ENCODE measurements around the gene COL27A1. TPM values are rescaled to one million over a fixed set of nuclear protein-coding genes. Genes with fewer than 3 reads are reported as not detected.

Gene COL27A1
- total and polyA plus RNA-seq, 9 of the 15 experiments (the other 6 are each of a cell fraction or from before 2014, with no cell fraction given), result 0.07 TPM; not detected in 8

DNA sequence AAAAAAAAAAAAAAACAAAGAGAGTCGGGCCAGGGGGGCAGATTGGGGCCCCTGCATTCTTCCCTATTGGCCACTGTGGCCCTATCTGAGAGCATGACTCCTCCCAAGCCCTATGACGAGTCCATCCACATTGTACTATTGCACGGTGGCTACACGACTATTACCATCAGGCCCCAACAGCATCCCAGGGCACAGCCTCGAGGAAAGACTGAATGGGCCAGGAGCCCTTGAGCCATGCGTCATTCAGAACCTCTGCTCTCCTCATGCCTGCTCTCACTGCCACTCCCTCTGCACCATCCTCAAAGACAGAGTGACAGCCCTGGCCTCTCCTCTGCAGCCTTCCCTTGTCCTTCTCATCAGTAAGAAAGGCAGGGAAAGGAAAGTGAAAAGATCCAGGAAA lies 147.4 kb downstream of the COL27A1 start:
- Histone ChIP-seq H3K9me1 (ENCODE audit: control insufficient read depth, insufficient read depth, low read length) (no peaks in the 10 kb centered on the region), H2AFZ (ENCODE audit: low read depth, low read length) (no peak overlapping the region), H3K4me1 (replicated peaks in 1 of 2; ENCODE audit: control insufficient read depth in 2 of 2, insufficient read depth in 2 of 2, low read length in 2 of 2) (no peaks in the 10 kb centered on the region), H3K27me3 (ENCODE audit: control insufficient read depth in 2 of 2, insufficient read depth in 2 of 2, low read length in 2 of 2) (peaks cover 6 to 68% of the 10 kb centered on the region in 2 experiments; a peak in 3 of 5 replicates), H3K4me2 (ENCODE audit: insufficient read depth, low read length) (no peak overlapping the region), H4K20me1 (replicated peaks; ENCODE audit: control insufficient read depth, insufficient read depth, low read length) (peaks cover 3% of the 10 kb centered on the region), H3K79me2 (ENCODE audit: control insufficient read depth, insufficient read depth, low read length) (no peaks in the 10 kb centered on the region), H3K36me3 (ENCODE audit: control insufficient read depth, insufficient read depth, low read length) (no peaks in the 10 kb centered on the region), H3K9me3 (replicated peaks; ENCODE audit: control insufficient read depth, insufficient read depth, low read depth, low read length) (no peaks in the 10 kb centered on the region), H3K4me3 (no peak overlapping the region), H3K27ac (ENCODE audit: extremely low read depth, low read depth, low read length) (no peak overlapping the region), H3K9ac (ENCODE audit: insufficient read depth in 1 of 2, low read depth in 2 of 2, low read length in 2 of 2) (no peak overlapping the region)
- no peak for TF ChIP-seq MEF2A (IDR thresholded peaks at IDR 0.05; ENCODE audit: control insufficient read depth, low read depth, low read length)
- no peak for TF ChIP-seq ZNF23 (CRISPR knock-in tag; IDR thresholded peaks at IDR 0.05)
- no peak for TF ChIP-seq ZNF354B (CRISPR knock-in tag; IDR thresholded peaks at IDR 0.05)
- TF ChIP-seq ZEB2 (IDR thresholded peaks at IDR 0.05), result no peak
- no peak for TF ChIP-seq LCOR (CRISPR knock-in tag; IDR thresholded peaks at IDR 0.05)
- ChIA-PET CTCF (ENCODE audit: low intra/inter-chr PET ratio) (no interaction called here), POLR2A (no interaction called here)
- ATAC-seq (no peak), FAIRE-seq (no peak), DNase-seq (ENCODE audit: extremely low read depth in 1 of 4, low spot score in 3 of 4) (no peak)
- 0% methylated on average over 5 of the region's 6 CpGs for WGBS (ENCODE audit: insufficient coverage, low coverage, missing lambda C conversion rate)
- in situ Hi-C loops (cut with MboI), result no loop called here
- BruUV-seq (replicated peaks), result no TSS peak
- intact Hi-C loops (cut with micrococcal nuclease), result no loop called here

GRCh38 chr9:114303571-114303970 lies 148.2 kb downstream of the COL27A1 start:
- POLR2A ChIA-PET, result no interaction called here
- BruUV-seq (replicated peaks), result no TSS peak

More at GRCh38 chr9:114303571-114303970, 148.2 kb downstream of the COL27A1 start:
- Histone ChIP-seq H3K9me3 (replicated peaks; ENCODE audit: control insufficient read depth, insufficient read depth, low read depth, low read length) (no peaks in the 10 kb centered on the region), H3K4me1 (replicated peaks in 1 of 2; ENCODE audit: control insufficient read depth in 2 of 2, insufficient read depth in 2 of 2, low read length in 2 of 2) (no peaks in the 10 kb centered on the region), H3K4me3 (no peak overlapping the region), H3K9ac (ENCODE audit: insufficient read depth in 1 of 2, low read depth in 2 of 2, low read length in 2 of 2) (no peak overlapping the region), H3K36me3 (ENCODE audit: control insufficient read depth, insufficient read depth, low read length) (no peaks in the 10 kb centered on the region), H3K27me3 (ENCODE audit: control insufficient read depth in 2 of 2, insufficient read depth in 2 of 2, low read length in 2 of 2) (peaks cover 10 to 77% of the 10 kb centered on the region in 2 experiments; a peak in 3 of 5 replicates), H2AFZ (ENCODE audit: low read depth, low read length) (no peak overlapping the region), H3K9me1 (ENCODE audit: control insufficient read depth, insufficient read depth, low read length) (no peaks in the 10 kb centered on the region), H4K20me1 (replicated peaks; ENCODE audit: control insufficient read depth, insufficient read depth, low read length) (peaks cover 3% of the 10 kb centered on the region), H3K79me2 (ENCODE audit: control insufficient read depth, insufficient read depth, low read length) (no peaks in the 10 kb centered on the region), H3K27ac (ENCODE audit: extremely low read depth, low read depth, low read length) (no peak overlapping the region), H3K4me2 (ENCODE audit: insufficient read depth, low read length) (no peak overlapping the region)
- FAIRE-seq, result no peak
- no peak for ATAC-seq
- TF ChIP-seq ZNF143 (CRISPR knock-in tag; IDR thresholded peaks at IDR 0.05) (no peak), KAT8 (IDR thresholded peaks at IDR 0.05; ENCODE audit: low read depth) (no peak), ATF4 (CRISPR knock-in tag; IDR thresholded peaks at IDR 0.05) (no peak)
- TF ChIP-seq, protein P1, sequence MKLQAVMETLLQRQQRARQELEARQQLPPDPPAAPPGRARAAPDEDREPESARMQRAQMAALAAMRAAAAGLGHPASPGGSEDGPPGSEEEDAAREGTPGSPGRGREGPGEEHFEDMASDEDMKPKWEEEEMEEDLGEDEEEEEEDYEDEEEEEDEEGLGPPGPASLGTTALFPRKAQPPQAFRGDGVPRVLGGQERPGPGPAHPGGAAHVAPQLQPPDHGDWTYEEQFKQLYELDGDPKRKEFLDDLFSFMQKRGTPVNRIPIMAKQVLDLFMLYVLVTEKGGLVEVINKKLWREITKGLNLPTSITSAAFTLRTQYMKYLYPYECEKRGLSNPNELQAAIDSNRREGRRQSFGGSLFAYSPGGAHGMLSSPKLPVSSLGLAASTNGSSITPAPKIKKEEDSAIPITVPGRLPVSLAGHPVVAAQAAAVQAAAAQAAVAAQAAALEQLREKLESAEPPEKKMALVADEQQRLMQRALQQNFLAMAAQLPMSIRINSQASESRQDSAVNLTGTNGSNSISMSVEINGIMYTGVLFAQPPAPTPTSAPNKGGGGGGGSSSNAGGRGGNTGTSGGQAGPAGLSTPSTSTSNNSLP (IDR thresholded peaks at IDR 0.05; ENCODE audit: borderline replicate concordance, low read depth, low read length), result no peak
- no peak for DNase-seq (ENCODE audit: extremely low read depth in 1 of 4, low spot score in 3 of 4)
- in situ Hi-C loops (cut with MboI) (no loop called here), intact Hi-C loops (cut with micrococcal nuclease) (no loop called here)
- 0% methylated on average over 5 of the region's 5 CpGs for WGBS (ENCODE audit: insufficient coverage, low coverage, missing lambda C conversion rate)
- CTCF ChIA-PET (ENCODE audit: low intra/inter-chr PET ratio), result interaction anchor here (1.1 kb wide), 1 partner anchor 496 kb away, joined by 3 read pairs; no protein-coding TSS in a partner anchor

Data from K562 (cell line).